ENCODE data around the gene CSNK2A3.

Gene CSNK2A3

DNA sequence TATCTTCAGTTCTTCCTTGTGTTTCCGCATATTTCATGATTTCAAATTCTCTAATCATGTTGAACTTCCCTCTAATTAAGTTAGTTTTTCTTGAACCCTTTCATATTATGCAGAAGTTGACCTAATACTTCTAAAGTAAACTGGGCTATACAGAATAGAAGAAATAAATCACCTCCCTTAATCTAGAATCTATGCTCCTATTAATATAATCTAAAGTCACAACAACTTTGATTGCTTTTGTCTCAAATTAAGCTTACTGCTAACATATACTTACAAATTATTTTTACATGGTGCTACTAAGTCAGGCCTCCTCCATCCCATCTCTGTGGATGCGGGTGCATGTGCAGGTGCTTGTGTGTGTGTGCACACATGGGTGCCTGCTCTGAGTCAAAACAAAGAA is 27.3 kb upstream of the CSNK2A3 start:
- Histone ChIP-seq H3K14ac (ENCODE audit: low read length) (no peak overlapping the region), H2BK5ac (ENCODE audit: low read depth, low read length, poor library complexity) (no peak overlapping the region), H3K4me2 (ENCODE audit: low read length) (no peak overlapping the region), H3K36me3 (ENCODE audit: control insufficient read depth in 1 of 2, insufficient read depth in 2 of 2, low read length in 2 of 2) (no peaks in the 10 kb centered on the region), H3K4ac (ENCODE audit: low read depth, low read length) (no peak overlapping the region), H3K4me3 (ENCODE audit: low read depth, low read length) (no peak overlapping the region), H2BK120ac (ENCODE audit: insufficient read depth, low read length, poor library complexity) (no peak overlapping the region), H3K79me2 (ENCODE audit: control insufficient read depth, insufficient read depth, low read length, poor library complexity) (no peaks in the 10 kb centered on the region), H2BK12ac (ENCODE audit: low read length) (no peak overlapping the region), H3K4me1 (ENCODE audit: control insufficient read depth in 1 of 2, insufficient read depth in 2 of 2, low read length in 2 of 2) (no peaks in the 10 kb centered on the region), H3K27ac (ENCODE audit: low read depth, low read length) (no peak overlapping the region), H4K12ac (ENCODE audit: low read depth, low read length) (no peak overlapping the region), H2AFZ (ENCODE audit: insufficient read depth, low read length, poor library complexity) (no peak overlapping the region), H3K9ac (ENCODE audit: low read length) (no peak overlapping the region), H3K23ac (ENCODE audit: low read length) (no peak overlapping the region), H3K79me1 (ENCODE audit: low read length) (no peaks in the 10 kb centered on the region), H3K27me3 (ENCODE audit: insufficient read depth, low read length) (no peaks in the 10 kb centered on the region), H2AK5ac (ENCODE audit: low read length) (no peak overlapping the region), H3K18ac (ENCODE audit: low read length) (no peak overlapping the region), H3K9me3 (ENCODE audit: insufficient read depth, low read depth, low read length) (no peaks in the 10 kb centered on the region), H4K8ac (ENCODE audit: low read depth, low read length) (no peak overlapping the region), H4K91ac (ENCODE audit: low read depth, low read length) (no peak overlapping the region)
- DNase-seq, result no peak
- WGBS (ENCODE audit: extremely low coverage, insufficient coverage, insufficient read length), result no CpG with 5 or more reads among the region's 2 CpGs

GRCh38 chr11:11379661-11380060 is 26.6 kb upstream of the CSNK2A3 start:
- Histone ChIP-seq H3K79me2 (ENCODE audit: control insufficient read depth, insufficient read depth, low read length, poor library complexity) (no peaks in the 10 kb centered on the region), H3K27ac (ENCODE audit: low read depth, low read length) (no peak overlapping the region), H3K27me3 (ENCODE audit: insufficient read depth, low read length) (no peaks in the 10 kb centered on the region), H3K4me2 (ENCODE audit: low read length) (no peak overlapping the region), H2BK12ac (ENCODE audit: low read length) (no peak overlapping the region), H4K12ac (ENCODE audit: low read depth, low read length) (no peak overlapping the region), H3K36me3 (ENCODE audit: control insufficient read depth in 1 of 2, insufficient read depth in 2 of 2, low read length in 2 of 2) (no peaks in the 10 kb centered on the region), H3K4me1 (ENCODE audit: control insufficient read depth in 1 of 2, insufficient read depth in 2 of 2, low read length in 2 of 2) (no peaks in the 10 kb centered on the region), H3K4me3 (ENCODE audit: low read depth, low read length) (no peak overlapping the region), H4K8ac (ENCODE audit: low read depth, low read length) (no peak overlapping the region), H3K4ac (ENCODE audit: low read depth, low read length) (no peak overlapping the region), H3K23ac (ENCODE audit: low read length) (no peak overlapping the region), H3K14ac (ENCODE audit: low read length) (no peak overlapping the region), H2BK120ac (ENCODE audit: insufficient read depth, low read length, poor library complexity) (no peak overlapping the region), H2AK5ac (ENCODE audit: low read length) (no peak overlapping the region), H3K79me1 (ENCODE audit: low read length) (no peaks in the 10 kb centered on the region), H2BK5ac (ENCODE audit: low read depth, low read length, poor library complexity) (no peak overlapping the region), H2AFZ (ENCODE audit: insufficient read depth, low read length, poor library complexity) (no peak overlapping the region), H3K18ac (ENCODE audit: low read length) (no peak overlapping the region), H4K91ac (ENCODE audit: low read depth, low read length) (no peak overlapping the region), H3K9me3 (ENCODE audit: insufficient read depth, low read depth, low read length) (no peaks in the 10 kb centered on the region), H3K9ac (ENCODE audit: low read length) (no peak overlapping the region)
- no peak for DNase-seq
- no CpG with 5 or more reads among the region's 3 CpGs for WGBS (ENCODE audit: extremely low coverage, insufficient coverage, insufficient read length)

DNA sequence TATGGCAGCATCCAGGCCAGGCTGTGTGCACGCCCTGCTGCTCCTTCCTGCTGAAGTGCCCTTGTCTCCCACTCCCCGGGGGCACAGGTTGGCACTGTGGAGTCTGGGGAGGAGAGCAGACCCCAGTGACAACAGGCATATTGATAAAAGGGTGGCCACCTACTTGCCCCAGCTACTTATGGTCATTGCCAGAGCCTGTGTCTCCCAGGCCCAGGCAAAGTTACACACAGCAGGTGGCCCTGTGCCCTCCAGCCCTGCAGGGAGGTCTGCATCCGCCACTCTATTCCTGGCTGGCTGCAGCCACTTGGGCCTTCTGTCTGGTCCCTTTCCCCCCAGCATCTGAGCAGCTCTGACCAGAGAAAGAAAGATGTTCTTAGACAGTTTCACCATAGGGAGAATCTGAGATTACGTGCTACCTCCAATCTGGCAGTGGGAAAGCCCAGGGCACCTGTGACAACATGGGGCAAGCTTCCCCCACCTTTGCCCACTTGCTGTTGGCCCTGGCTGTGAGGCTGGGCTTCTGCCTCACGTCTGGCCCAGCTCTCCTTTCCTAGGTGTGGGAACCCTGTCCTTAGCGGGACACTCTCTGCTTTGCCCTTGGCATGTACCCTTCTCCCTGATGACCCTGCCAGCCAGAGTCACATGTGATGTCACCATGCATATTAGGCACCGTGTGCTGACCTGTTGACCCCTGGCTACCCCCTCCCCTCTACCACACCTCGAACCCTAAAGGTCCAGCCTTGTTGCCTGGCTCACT is 25.3 kb upstream of the CSNK2A3 start:
- no CpG with 5 or more reads among the region's 8 CpGs for WGBS (ENCODE audit: extremely low coverage, insufficient coverage, insufficient read length)
- Histone ChIP-seq H3K27ac (ENCODE audit: low read depth, low read length) (no peak overlapping the region), H3K4me1 (ENCODE audit: control insufficient read depth in 1 of 2, insufficient read depth in 2 of 2, low read length in 2 of 2) (no peaks in the 10 kb centered on the region), H3K4me3 (ENCODE audit: low read depth, low read length) (no peak overlapping the region), H2AK5ac (ENCODE audit: low read length) (no peak overlapping the region), H3K36me3 (ENCODE audit: control insufficient read depth in 1 of 2, insufficient read depth in 2 of 2, low read length in 2 of 2) (no peaks in the 10 kb centered on the region), H3K4ac (ENCODE audit: low read depth, low read length) (no peak overlapping the region), H4K8ac (ENCODE audit: low read depth, low read length) (no peak overlapping the region), H2BK120ac (ENCODE audit: insufficient read depth, low read length, poor library complexity) (no peak overlapping the region), H2BK12ac (ENCODE audit: low read length) (no peak overlapping the region), H3K79me1 (ENCODE audit: low read length) (no peaks in the 10 kb centered on the region), H3K9me3 (ENCODE audit: insufficient read depth, low read depth, low read length) (no peaks in the 10 kb centered on the region), H3K23ac (ENCODE audit: low read length) (no peak overlapping the region), H4K91ac (ENCODE audit: low read depth, low read length) (no peak overlapping the region), H3K9ac (ENCODE audit: low read length) (no peak overlapping the region), H3K18ac (ENCODE audit: low read length) (no peak overlapping the region), H2BK5ac (ENCODE audit: low read depth, low read length, poor library complexity) (no peak overlapping the region), H3K79me2 (ENCODE audit: control insufficient read depth, insufficient read depth, low read length, poor library complexity) (no peaks in the 10 kb centered on the region), H3K4me2 (ENCODE audit: low read length) (no peak overlapping the region), H3K27me3 (ENCODE audit: insufficient read depth, low read length) (no peaks in the 10 kb centered on the region), H3K14ac (ENCODE audit: low read length) (no peak overlapping the region), H4K12ac (ENCODE audit: low read depth, low read length) (no peak overlapping the region), H2AFZ (ENCODE audit: insufficient read depth, low read length, poor library complexity) (no peak overlapping the region)
- no peak for DNase-seq

DNA sequence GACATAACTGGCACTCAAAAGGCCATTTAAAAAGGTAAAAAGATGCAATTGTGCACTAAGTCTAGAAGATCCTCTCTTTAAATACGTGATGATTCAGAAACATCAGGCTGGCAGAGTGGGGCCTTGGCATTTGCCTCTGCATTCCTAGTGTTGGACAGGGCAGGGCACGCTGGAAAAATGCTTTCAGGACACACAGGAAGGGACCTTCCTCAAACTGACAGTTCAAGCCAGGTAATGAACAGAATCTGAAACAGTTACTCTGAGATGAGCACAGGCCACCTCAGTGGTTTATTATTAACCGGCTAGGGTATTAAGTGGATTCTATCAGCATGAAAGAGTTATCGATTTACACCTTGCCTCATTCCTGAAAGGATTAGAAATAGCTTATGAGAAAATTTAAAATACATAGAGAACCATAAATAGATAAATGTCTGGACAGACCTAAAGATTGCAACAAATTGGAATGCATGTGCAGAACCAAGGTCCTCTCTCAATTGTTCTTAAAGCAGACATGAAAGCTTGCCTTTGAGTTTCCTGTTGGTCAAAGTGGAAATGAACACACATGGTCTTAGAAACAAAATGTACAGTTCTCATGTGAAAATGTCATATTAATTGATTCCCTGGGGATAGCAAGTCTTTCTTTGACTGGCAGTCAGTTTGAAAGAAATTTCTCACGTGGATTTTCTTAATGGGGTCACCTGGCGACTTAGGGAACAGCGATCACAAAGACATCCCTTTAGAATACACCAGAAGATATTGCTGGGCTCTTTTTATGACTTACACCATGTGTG is 21.5 kb upstream of the CSNK2A3 start:
- no peaks in the 10 kb centered on the region for H3K9me3 ChIP-seq (ENCODE audit: insufficient read depth, low read depth, low read length)
- no peak overlapping the region for H3K4ac ChIP-seq (ENCODE audit: low read depth, low read length)
- no peaks in the 10 kb centered on the region for H3K36me3 ChIP-seq (ENCODE audit: control insufficient read depth in 1 of 2, insufficient read depth in 2 of 2, low read length in 2 of 2)
- no peaks in the 10 kb centered on the region for H3K27me3 ChIP-seq (ENCODE audit: insufficient read depth, low read length)
- no peak overlapping the region for H3K4me3 ChIP-seq (ENCODE audit: low read depth, low read length)
- H3K4me1 ChIP-seq (ENCODE audit: control insufficient read depth in 1 of 2, insufficient read depth in 2 of 2, low read length in 2 of 2), result peaks cover 3 to 6% of the 10 kb centered on the region in 2 experiments
- H4K91ac ChIP-seq (ENCODE audit: low read depth, low read length), result no peak overlapping the region
- DNase-seq, result no peak
- H3K27ac ChIP-seq (ENCODE audit: low read depth, low read length), result no peak overlapping the region
- H3K18ac ChIP-seq (ENCODE audit: low read length), result no peak overlapping the region
- H3K79me1 ChIP-seq (ENCODE audit: low read length), result no peaks in the 10 kb centered on the region
- no peaks in the 10 kb centered on the region for H3K79me2 ChIP-seq (ENCODE audit: control insufficient read depth, insufficient read depth, low read length, poor library complexity)
- no peak overlapping the region for H2BK12ac ChIP-seq (ENCODE audit: low read length)
- H2AK5ac ChIP-seq (ENCODE audit: low read length), result no peak overlapping the region
- no peak overlapping the region for H3K9ac ChIP-seq (ENCODE audit: low read length)
- H3K14ac ChIP-seq (ENCODE audit: low read length), result no peak overlapping the region
- no peak overlapping the region for H4K12ac ChIP-seq (ENCODE audit: low read depth, low read length)
- no peak overlapping the region for H3K4me2 ChIP-seq (ENCODE audit: low read length)
- H2AFZ ChIP-seq (ENCODE audit: insufficient read depth, low read length, poor library complexity), result no peak overlapping the region
- H3K23ac ChIP-seq (ENCODE audit: low read length), result no peak overlapping the region
- no CpG with 5 or more reads among the region's 7 CpGs for WGBS (ENCODE audit: extremely low coverage, insufficient coverage, insufficient read length)
- H4K8ac ChIP-seq (ENCODE audit: low read depth, low read length), result no peak overlapping the region
- no peak overlapping the region for H2BK5ac ChIP-seq (ENCODE audit: low read depth, low read length, poor library complexity)
- no peak overlapping the region for H2BK120ac ChIP-seq (ENCODE audit: insufficient read depth, low read length, poor library complexity)
